Activated CD8-positive, alpha-beta T cell treated with anti-CD3 and anti-CD28 coated beads for 36 hours (primary cell): ENCODE results near the gene VSTM2L. TPM values are rescaled to one million over a fixed set of nuclear protein-coding genes. Genes with fewer than 3 reads are reported as not detected.

Source experiments
- ATAC-seq: fragments of 200-7000 bp; cut with Tn5 transposase; one replicate; pipeline ENCODE4 v1.10.0; 2021; ENCODE audit warnings: mild to moderate bottlenecking, moderate library complexity
- CTCF ChIA-PET: fragments of 350-600 bp; sonication (Branson Sonifier 250); formaldehyde crosslinking; loops from one replicate; lab custom pipeline; 2021; ENCODE audit warnings: antibody characterized with exemption; lab: Charles Lee
- POLR2A ChIA-PET: fragments of 350-600 bp; sonication (Branson Sonifier 250); formaldehyde crosslinking; loops from one replicate; lab custom pipeline; 2021; ENCODE audit warnings: antibody characterized with exemption; lab: Charles Lee
- DNase-seq: peaks from one replicate; pipeline ENCODE4 v3.0.0-alpha.2; 2020
- H3K27ac Mint-ChIP-seq: one replicate; pipeline ENCODE4 v1.8.0; 2021; ENCODE audit warnings: mild to moderate bottlenecking, mixed read lengths
- H3K27me3 Mint-ChIP-seq: one replicate; pipeline ENCODE4 v1.8.0; 2021; ENCODE audit warnings: mixed read lengths
- H3K36me3 Mint-ChIP-seq: one replicate; pipeline ENCODE4 v1.8.0; 2021; ENCODE audit warnings: low read depth, mixed read lengths
- H3K4me1 Mint-ChIP-seq: one replicate; pipeline ENCODE4 v1.8.0; 2021; ENCODE audit warnings: low read depth, mixed read lengths
- H3K4me3 Mint-ChIP-seq: one replicate; pipeline ENCODE4 v1.8.0; 2021; ENCODE audit warnings: mild to moderate bottlenecking, moderate library complexity, mixed read lengths
- H3K9me3 Mint-ChIP-seq: one replicate; pipeline ENCODE4 v1.8.0; 2021; ENCODE audit warnings: mixed read lengths
- intact Hi-C: fragments of 100-400 bp; cut with micrococcal nuclease; formaldehyde crosslinking; loops from one replicate; pipeline ENCODE4 v1.10.0; 2022
- total RNA-seq, 2 experiments: library from RNA; stranded (reverse); gene quantifications; one replicate each; pipeline ENCODE4 v1.2.3, GENCODE V29; 2021
- TF ChIP-seq, protein P1 (sequence below): fragments of 200-600 bp; IDR thresholded peaks from one replicate; pipeline ENCODE4 v1.8.0; 2022; ENCODE audit warnings: antibody characterized with exemption, mild to moderate bottlenecking

The VSTM2L gene
- total RNA-seq, 2 experiments from 2014 or later = not detected

DNA sequence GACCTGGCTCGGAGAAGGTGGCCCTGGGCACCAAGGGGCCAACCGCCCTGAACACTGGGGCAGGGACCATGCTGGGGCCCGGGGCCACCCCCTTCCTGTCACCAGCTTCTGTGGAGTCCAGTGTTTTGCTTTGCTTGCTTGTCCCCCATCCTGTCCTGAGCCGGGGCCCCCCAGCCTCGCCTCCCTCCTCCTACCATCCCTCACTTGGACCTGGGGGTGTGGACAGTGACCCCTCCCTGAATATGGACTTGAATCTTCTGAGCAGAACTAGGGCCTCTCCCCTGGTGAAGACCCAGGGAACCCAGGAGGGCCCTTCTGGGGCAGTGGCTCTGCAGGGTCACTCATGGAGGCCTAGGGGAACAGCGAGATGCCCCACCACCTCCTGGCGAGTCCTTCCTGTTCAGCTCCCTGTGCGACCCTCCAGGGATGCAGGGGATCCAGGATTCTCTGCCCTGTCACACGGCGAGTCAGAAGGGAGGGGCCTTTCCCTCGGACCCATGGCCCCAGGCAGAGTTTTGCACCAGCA is 41.6 kb downstream of the VSTM2L start:
- intact Hi-C loops = no loop called here
- no peak for ATAC-seq

DNA sequence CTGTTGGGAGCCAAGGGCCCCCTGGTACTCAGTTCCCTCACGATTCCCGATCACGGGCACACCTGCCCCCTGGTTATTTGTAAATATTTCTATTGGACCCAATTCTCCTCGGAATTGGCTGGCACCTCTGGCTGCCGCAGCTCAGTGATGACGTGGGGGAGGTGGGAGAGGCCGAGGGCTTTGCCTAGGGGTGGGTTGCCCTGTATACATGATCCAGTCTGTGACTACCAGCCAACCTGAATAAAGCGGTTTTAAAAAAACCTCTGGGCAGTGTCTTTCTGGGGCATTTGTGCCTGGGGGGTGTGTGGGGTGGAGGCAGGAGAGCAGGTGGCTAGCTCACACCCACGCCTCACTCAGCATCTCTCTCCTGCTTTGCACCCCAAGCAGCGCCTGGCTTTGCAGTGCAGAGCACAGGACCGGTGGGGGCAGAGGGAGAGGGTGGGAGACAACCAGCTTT is 42.2 kb downstream of the VSTM2L start:
- TF ChIP-seq, protein P1, sequence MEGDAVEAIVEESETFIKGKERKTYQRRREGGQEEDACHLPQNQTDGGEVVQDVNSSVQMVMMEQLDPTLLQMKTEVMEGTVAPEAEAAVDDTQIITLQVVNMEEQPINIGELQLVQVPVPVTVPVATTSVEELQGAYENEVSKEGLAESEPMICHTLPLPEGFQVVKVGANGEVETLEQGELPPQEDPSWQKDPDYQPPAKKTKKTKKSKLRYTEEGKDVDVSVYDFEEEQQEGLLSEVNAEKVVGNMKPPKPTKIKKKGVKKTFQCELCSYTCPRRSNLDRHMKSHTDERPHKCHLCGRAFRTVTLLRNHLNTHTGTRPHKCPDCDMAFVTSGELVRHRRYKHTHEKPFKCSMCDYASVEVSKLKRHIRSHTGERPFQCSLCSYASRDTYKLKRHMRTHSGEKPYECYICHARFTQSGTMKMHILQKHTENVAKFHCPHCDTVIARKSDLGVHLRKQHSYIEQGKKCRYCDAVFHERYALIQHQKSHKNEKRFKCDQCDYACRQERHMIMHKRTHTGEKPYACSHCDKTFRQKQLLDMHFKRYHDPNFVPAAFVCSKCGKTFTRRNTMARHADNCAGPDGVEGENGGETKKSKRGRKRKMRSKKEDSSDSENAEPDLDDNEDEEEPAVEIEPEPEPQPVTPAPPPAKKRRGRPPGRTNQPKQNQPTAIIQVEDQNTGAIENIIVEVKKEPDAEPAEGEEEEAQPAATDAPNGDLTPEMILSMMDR = no peak
- ChIA-PET CTCF (no interaction called here), POLR2A (interaction anchor here (1.4 kb wide), 1 partner anchor 9 kb away, joined by 3 read pairs; no protein-coding TSS in a partner anchor)
- Mint-ChIP-seq H3K27me3 (no peaks in the 10 kb centered on the region), H3K4me1 (no peaks in the 10 kb centered on the region), H3K9me3 (peaks cover 5% of the 10 kb centered on the region), H3K36me3 (no peaks in the 10 kb centered on the region), H3K4me3 (no peak overlapping the region), H3K27ac (no peak overlapping the region)
- DNase-seq (no peak), ATAC-seq (no peak)
- intact Hi-C loops = no loop called here

More for the DNA sequence above, 41.6 kb downstream of the VSTM2L start:
- TF ChIP-seq, protein P1 = no peak
- ChIA-PET POLR2A (interaction anchor here (0.5 to 1.4 kb wide), 2 partner anchors 10 to 404 kb away, joined by 3 read pairs; no protein-coding TSS in a partner anchor), CTCF (no interaction called here)
- Mint-ChIP-seq H3K27me3 (no peaks in the 10 kb centered on the region), H3K9me3 (peaks cover 5% of the 10 kb centered on the region), H3K36me3 (no peaks in the 10 kb centered on the region), H3K4me3 (no peak overlapping the region), H3K4me1 (no peaks in the 10 kb centered on the region), H3K27ac (no peak overlapping the region)
- no peak for DNase-seq

DNA sequence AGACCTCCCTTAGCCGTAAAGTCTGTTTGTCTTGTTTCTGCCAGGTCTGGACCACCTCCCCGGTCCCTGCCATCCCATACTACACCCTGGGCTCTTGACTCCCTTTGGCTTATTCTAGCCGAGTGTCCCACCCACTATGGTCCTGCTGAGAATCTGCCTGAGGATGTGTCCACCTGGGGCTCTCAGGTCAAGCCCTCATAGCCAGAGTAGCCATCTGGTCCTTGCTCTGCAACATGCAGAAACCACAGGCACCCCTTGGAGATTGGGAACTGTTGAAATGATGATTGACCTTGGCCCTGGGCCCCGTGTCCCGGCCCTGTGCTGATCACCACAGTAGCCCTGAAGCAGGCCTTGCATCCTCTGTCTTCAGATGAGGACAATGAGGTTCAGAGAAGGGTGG is 44.0 kb downstream of the VSTM2L start:
- H3K27me3 Mint-ChIP-seq = no peaks in the 10 kb centered on the region
- POLR2A ChIA-PET = no interaction called here
- ATAC-seq = no peak
- no peaks in the 10 kb centered on the region for H3K4me1 Mint-ChIP-seq
- no peak overlapping the region for H3K27ac Mint-ChIP-seq
- H3K9me3 Mint-ChIP-seq = peaks cover 5% of the 10 kb centered on the region
- H3K4me3 Mint-ChIP-seq = no peak overlapping the region
- no peaks in the 10 kb centered on the region for H3K36me3 Mint-ChIP-seq
- CTCF ChIA-PET = no interaction called here
- no peak for DNase-seq
- intact Hi-C loops = no loop called here
- TF ChIP-seq, protein P1 = no peak

DNA sequence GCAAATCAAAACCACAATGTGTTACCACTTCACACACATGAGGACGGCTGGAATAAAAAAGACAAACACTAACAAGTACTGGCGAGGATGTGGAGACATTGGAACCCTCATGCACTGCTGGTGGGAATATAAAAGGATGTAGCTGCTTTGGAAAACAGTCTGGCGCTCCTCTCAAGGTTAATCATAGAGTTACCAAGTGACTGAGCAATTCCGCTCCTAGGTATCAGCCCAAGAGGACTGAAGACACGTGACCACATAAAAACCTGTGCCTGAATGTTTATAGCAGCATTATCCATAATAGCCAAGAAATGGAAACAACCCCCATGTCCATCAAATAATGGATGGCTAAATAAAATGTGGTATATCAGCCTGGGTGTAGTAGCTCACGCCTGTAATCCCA is 45.0 kb downstream of the VSTM2L start:
- TF ChIP-seq, protein P1 = no peak
- POLR2A ChIA-PET = no interaction called here
- no peak overlapping the region for H3K27ac Mint-ChIP-seq
- DNase-seq (no peak), ATAC-seq (no peak)
- H3K9me3 Mint-ChIP-seq = peaks cover 5% of the 10 kb centered on the region
- no peaks in the 10 kb centered on the region for H3K27me3 Mint-ChIP-seq
- no peak overlapping the region for H3K4me3 Mint-ChIP-seq
- CTCF ChIA-PET = no interaction called here
- H3K4me1 Mint-ChIP-seq = no peaks in the 10 kb centered on the region
- intact Hi-C loops = no loop called here
- no peaks in the 10 kb centered on the region for H3K36me3 Mint-ChIP-seq

DNA sequence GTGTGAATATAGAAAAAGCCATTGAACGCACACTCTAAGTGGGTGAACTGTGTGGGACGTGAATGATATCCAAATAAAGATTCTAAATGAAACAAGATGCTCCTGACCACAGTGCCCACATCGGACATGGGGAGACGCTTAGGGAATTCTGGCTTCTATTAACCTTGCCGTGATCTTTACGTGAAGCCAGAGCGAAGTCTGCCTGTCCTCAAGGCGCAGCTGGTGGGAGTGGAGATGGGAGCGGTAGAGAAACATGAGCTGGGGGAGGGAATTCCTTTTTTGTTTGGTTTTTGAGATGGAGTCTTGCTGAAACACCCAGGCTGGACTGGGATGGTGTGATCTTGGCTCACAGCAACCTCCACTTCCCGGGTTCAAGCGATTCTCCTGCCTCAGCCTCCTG is 46.0 kb downstream of the VSTM2L start:
- H3K27ac Mint-ChIP-seq = no peak overlapping the region
- H3K4me1 Mint-ChIP-seq = no peaks in the 10 kb centered on the region
- TF ChIP-seq, protein P1 = no peak
- intact Hi-C loops = no loop called here
- no peak for ATAC-seq
- POLR2A ChIA-PET = no interaction called here
- H3K4me3 Mint-ChIP-seq = no peak overlapping the region
- CTCF ChIA-PET = no interaction called here
- H3K36me3 Mint-ChIP-seq = no peaks in the 10 kb centered on the region
- H3K9me3 Mint-ChIP-seq = peaks cover 5% of the 10 kb centered on the region
- H3K27me3 Mint-ChIP-seq = no peaks in the 10 kb centered on the region
- no peak for DNase-seq
